Parathyroid adenoma (tissue), 2 donors: ENCODE data around the gene MCRIP2.
"Not testable (repeated sequence)": the region's sequence is repeated elsewhere in the genome, so short reads cannot be mapped to it uniquely, and the experiment has no call there.

Experiments
- H2AFZ ChIP-seq: fragments of 300-600 bp; sonication (generic); one replicate; pipeline ENCODE4 v1.7.0; 2017; ENCODE audit warnings: antibody characterized with exemption, mild to moderate bottlenecking
- H3K27ac ChIP-seq: fragments of 300-600 bp; sonication (generic); one replicate; pipeline ENCODE4 v1.7.0; 2017
- H3K27me3 ChIP-seq: fragments of 300-600 bp; sonication (generic); one replicate; pipeline ENCODE4 v1.7.0; 2017; ENCODE audit warnings: low read length; ENCODE audit not compliant: control insufficient read depth, insufficient read depth
- H3K36me3 ChIP-seq: fragments of 300-600 bp; sonication (generic); one replicate; pipeline ENCODE4 v1.7.0; 2017; ENCODE audit warnings: low read length; ENCODE audit not compliant: control insufficient read depth, insufficient read depth
- H3K4me1 ChIP-seq: fragments of 300-600 bp; sonication (generic); one replicate; pipeline ENCODE4 v1.7.0; 2017; ENCODE audit warnings: control low read depth
- H3K4me2 ChIP-seq: fragments of 300-600 bp; sonication (generic); one replicate; pipeline ENCODE4 v1.7.0; 2017; ENCODE audit warnings: low read length
- H3K4me3 ChIP-seq: fragments of 300-600 bp; sonication (generic); one replicate; pipeline ENCODE4 v1.7.0; 2017; ENCODE audit warnings: low read depth, low read length
- H3K79me2 ChIP-seq: fragments of 300-600 bp; sonication (generic); one replicate; pipeline ENCODE4 v1.7.0; 2017; ENCODE audit warnings: control low read depth
- H3K9ac ChIP-seq: fragments of 300-600 bp; sonication (generic); one replicate; pipeline ENCODE4 v1.7.0; 2017; ENCODE audit warnings: mild to moderate bottlenecking
- H3K9me3 ChIP-seq: fragments of 300-600 bp; sonication (generic); one replicate; pipeline ENCODE4 v1.7.0; 2017; ENCODE audit warnings: low read length; ENCODE audit not compliant: control insufficient read depth
- TF ChIP-seq, protein P1 (sequence below): fragments of 300-600 bp; sonication (generic); IDR thresholded peaks from one replicate; pipeline ENCODE4 v1.7.0; 2017; ENCODE audit warnings: antibody characterized with exemption, mild to moderate bottlenecking
- donor health status: primary hyperparathyroidism.

Gene MCRIP2

DNA sequence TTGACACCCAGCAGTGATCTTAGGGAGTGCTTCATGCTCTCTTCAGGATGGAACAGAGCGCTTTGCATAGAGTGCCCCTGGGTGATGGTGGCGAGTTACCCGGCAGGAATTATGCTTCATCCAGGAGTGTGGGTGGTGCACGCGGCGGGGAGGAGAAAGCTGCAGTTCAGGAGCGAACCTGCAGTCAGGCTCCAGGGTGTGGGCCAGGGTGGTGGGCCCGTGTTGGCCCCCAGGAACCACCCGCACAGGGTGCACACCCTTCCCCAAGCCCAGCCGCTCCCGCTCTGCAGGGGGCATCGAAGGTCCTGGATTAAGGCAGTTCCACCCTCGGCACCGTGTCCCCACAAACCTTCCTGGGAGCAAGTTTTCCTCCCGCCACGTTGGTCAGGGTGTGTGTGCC lies 47.8 kb upstream of the MCRIP2 start:
- H3K79me2 ChIP-seq: peaks cover 35% of the 10 kb centered on the region
- TF ChIP-seq, protein P1, sequence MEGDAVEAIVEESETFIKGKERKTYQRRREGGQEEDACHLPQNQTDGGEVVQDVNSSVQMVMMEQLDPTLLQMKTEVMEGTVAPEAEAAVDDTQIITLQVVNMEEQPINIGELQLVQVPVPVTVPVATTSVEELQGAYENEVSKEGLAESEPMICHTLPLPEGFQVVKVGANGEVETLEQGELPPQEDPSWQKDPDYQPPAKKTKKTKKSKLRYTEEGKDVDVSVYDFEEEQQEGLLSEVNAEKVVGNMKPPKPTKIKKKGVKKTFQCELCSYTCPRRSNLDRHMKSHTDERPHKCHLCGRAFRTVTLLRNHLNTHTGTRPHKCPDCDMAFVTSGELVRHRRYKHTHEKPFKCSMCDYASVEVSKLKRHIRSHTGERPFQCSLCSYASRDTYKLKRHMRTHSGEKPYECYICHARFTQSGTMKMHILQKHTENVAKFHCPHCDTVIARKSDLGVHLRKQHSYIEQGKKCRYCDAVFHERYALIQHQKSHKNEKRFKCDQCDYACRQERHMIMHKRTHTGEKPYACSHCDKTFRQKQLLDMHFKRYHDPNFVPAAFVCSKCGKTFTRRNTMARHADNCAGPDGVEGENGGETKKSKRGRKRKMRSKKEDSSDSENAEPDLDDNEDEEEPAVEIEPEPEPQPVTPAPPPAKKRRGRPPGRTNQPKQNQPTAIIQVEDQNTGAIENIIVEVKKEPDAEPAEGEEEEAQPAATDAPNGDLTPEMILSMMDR: no peak
- H3K27ac ChIP-seq: peak overlapping the region; percentile 59
- H3K27me3 ChIP-seq: no peaks in the 10 kb centered on the region
- peaks cover 17% of the 10 kb centered on the region for H3K4me1 ChIP-seq
- no peak overlapping the region for H3K4me3 ChIP-seq
- no peaks in the 10 kb centered on the region for H3K9me3 ChIP-seq
- peak overlapping the region; percentile 15 for H3K4me2 ChIP-seq
- H3K9ac ChIP-seq: no peak overlapping the region
- no peaks in the 10 kb centered on the region for H3K36me3 ChIP-seq
- no peak overlapping the region for H2AFZ ChIP-seq

DNA sequence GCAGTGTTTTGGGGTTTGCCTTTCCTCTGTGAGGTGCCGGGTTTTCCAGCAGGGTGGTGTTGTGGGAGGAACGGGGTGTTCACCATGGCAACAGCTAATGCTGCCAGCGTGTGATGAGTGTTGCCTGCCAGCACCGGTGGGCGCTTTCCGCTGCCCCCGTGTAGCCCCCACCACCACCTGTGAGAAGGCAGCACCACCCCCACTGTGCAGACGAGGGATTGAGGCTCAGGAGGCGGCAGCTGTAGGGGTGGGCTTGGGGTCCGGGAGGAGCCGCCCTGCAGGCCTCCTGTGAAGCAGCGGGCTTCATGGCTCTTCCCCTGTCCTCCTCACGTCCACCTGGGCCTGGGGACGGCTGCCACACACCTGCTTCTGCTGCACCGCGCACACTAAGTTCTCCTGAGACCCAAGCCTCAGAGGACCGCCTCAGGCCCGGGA lies 46.5 kb upstream of the MCRIP2 start:
- no peaks in the 10 kb centered on the region for H3K27me3 ChIP-seq
- no peaks in the 10 kb centered on the region for H3K36me3 ChIP-seq
- peaks cover 42% of the 10 kb centered on the region for H3K79me2 ChIP-seq
- H2AFZ ChIP-seq: no peak overlapping the region
- no peak overlapping the region for H3K4me2 ChIP-seq
- no peaks in the 10 kb centered on the region for H3K9me3 ChIP-seq
- no peak overlapping the region for H3K4me3 ChIP-seq
- peaks cover 17% of the 10 kb centered on the region for H3K4me1 ChIP-seq
- H3K27ac ChIP-seq: no peak overlapping the region
- TF ChIP-seq, protein P1: no peak
- no peak overlapping the region for H3K9ac ChIP-seq

DNA sequence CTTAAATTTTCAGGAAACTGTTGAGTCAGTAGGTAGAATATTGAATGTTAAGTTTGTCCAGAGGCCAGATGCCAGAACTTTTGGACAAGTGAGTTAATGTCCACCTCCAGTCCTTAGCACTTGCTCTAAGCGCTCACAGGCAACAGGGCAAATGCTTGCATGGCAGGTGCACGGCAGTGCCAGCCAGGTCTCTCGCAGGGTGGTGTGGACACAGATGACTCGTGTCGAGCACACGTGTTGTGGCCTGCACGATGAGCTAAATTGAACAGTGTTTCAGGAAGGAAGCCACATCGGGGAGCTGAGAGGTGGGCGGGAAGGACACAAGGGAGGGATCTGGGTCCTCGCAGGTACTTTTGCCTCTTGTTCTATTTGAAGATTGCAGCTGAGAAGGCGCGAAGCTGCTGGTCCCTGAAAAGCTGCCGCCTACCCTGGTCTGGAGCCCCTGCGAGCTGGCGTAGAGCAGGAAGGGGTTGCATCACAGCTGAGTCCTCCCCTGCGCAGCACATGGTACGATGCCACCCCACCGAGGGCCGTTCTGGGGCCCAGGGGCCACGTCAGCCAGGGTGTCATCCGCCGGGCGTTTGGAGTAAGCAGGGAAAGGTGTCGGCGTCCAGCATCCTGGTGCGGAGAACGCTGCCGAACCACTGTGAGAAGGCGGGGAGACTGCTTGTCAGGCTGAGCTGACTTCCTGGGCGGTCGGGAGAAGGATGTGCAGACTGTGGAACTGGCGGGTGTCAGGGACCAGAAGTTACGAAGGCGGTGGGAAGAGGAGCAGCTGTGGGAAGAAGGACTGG lies 45.5 kb upstream of the MCRIP2 start:
- peaks cover 12% of the 10 kb centered on the region for H3K4me1 ChIP-seq

DNA sequence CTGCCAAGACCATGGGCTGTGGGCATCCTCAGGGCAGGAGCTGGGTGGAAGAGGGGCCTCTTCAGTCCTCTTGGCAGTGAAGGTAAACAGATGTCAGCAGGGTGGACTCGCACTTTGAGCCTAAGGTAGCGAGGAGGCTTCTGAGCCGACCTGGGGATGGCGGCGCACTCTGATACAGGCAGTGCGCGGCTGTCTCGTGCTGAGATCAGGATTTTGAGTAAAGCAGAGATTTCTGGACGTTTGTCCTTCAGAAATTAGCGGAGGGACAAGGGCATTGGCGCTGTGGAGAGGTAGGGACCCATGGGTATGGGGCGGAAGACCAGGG lies 44.9 kb upstream of the MCRIP2 start:
- Histone ChIP-seq H3K9ac (no peak overlapping the region), H3K4me1 (peaks cover 12% of the 10 kb centered on the region), H3K4me3 (no peak overlapping the region), H3K9me3 (no peaks in the 10 kb centered on the region), H3K36me3 (no peaks in the 10 kb centered on the region), H3K27ac (no peak overlapping the region), H3K4me2 (no peak overlapping the region), H3K27me3 (no peaks in the 10 kb centered on the region), H2AFZ (no peak overlapping the region), H3K79me2 (peaks cover 37% of the 10 kb centered on the region)
- TF ChIP-seq, protein P1: no peak

More for the DNA sequence above, 45.5 kb upstream of the MCRIP2 start:
- no peak overlapping the region for H3K9ac ChIP-seq
- H3K9me3 ChIP-seq: no peaks in the 10 kb centered on the region
- no peak overlapping the region for H3K27ac ChIP-seq
- no peaks in the 10 kb centered on the region for H3K36me3 ChIP-seq
- H3K27me3 ChIP-seq: no peaks in the 10 kb centered on the region
- no peak overlapping the region for H2AFZ ChIP-seq
- TF ChIP-seq, protein P1: no peak
- H3K79me2 ChIP-seq: peaks cover 37% of the 10 kb centered on the region
- H3K4me3 ChIP-seq: no peak overlapping the region
- H3K4me2 ChIP-seq: no peak overlapping the region

DNA sequence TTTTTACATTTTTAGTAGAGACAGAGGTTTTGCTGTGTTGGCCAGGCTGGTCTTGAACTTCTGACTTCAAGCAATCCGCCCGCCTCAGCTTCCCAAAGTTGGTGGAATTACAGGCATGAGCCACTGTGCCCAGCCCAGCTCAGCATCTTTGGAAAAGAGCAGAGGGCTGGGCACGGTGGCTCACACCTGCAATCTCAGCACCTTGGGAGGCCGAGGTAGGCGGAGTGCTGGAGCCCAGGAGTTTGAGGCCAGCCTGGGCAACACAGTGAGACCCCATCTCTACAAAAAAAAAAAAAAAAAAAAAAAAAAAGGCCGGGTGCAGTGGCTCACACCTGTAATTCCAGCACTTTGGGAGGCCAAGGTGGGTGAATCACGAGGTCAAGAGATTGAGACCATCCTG lies 44.0 kb upstream of the MCRIP2 start:
- H3K79me2 ChIP-seq: peaks cover 37% of the 10 kb centered on the region
- not testable (repeated sequence) for H3K36me3 ChIP-seq, H3K27ac ChIP-seq, H3K27me3 ChIP-seq, H3K4me2 ChIP-seq, H2AFZ ChIP-seq, H3K4me3 ChIP-seq, H3K9me3 ChIP-seq, H3K9ac ChIP-seq
- peaks cover 12% of the 10 kb centered on the region for H3K4me1 ChIP-seq
